Inflammatory macrophage treated with lipopolysaccharide for 4 hours (primary cell): ENCODE results near the gene PLXDC1.
A peak's percentile ranks its signal among the peaks of the same experiment; 100 is the strongest.
"Not testable (repeated sequence)": the region's sequence is repeated elsewhere in the genome, so short reads cannot be mapped to it uniquely, and the experiment has no call there.

Experiments
- DNase-seq: peaks from one replicate; pipeline ENCODE4 v3.0.0-alpha.2; 2020

The PLXDC1 gene

DNA sequence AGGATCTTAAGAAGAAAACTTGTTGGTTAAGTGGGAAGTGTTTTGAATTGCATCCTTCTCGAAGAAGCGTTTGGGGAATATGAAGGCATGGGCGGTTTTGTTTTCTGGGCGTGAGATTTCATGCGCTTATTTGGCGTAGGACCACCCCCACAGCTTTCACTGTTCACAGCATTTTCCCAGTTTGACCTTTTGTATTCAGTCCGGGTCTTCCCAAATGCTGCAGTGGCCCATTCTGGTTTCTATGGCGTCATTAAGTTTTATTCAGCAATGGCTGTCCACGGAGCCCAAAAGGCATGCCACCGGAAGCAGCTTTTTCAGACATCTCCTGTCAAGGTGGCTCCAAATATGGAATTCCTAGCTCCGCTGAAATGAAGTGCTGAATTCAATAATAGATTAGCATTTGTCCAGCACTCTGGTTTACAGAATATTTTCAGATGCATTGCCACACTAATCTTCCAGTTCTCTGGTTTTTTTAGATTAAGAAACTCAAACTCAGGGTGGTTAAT is 93.7 kb downstream of the PLXDC1 start:
- no peak for DNase-seq

DNA sequence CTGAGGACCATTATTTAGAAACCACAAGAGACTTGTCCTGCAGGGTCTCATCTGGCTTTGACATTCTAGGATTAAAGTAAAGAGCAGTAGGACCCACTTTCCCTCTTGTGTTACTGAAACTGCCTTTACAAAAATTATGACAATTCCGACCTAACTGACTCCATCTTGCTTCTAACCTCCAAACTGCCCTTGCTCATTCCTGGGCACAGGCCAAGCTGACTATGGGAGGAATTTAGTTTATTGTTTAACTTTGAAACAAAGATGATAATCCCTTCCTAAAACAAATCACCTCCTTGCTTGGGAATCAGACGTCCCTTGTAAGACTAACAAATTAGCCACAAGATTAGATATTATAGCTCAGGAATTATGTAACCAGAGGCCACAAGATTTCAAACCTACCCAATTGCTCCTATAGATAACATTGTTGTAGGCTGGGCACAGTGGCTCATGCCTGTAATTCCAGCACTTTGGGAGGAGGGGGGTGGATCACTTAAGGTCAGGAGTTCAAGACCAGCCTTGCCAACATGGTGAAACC is 97.3 kb downstream of the PLXDC1 start:
- no peak for DNase-seq

DNA sequence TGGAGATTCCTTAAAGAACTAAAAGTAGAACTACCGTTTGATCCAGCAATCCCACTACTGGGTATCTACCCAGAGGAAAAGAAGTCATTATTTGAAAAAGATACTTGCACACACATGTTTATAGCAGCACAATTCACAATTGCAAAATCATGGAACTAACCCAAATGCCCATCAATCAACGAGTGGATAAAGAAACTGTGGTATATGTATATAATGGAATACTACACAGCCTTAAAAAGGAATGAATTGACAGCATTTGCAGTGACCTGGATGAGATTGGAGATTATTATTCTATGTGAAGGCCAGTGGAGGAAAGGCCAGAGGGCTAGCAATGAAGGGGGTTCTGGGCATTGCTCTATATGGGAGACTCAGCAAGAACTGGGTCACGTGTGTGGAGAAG is 99.0 kb downstream of the PLXDC1 start:
- DNase-seq = not testable (repeated sequence)

DNA sequence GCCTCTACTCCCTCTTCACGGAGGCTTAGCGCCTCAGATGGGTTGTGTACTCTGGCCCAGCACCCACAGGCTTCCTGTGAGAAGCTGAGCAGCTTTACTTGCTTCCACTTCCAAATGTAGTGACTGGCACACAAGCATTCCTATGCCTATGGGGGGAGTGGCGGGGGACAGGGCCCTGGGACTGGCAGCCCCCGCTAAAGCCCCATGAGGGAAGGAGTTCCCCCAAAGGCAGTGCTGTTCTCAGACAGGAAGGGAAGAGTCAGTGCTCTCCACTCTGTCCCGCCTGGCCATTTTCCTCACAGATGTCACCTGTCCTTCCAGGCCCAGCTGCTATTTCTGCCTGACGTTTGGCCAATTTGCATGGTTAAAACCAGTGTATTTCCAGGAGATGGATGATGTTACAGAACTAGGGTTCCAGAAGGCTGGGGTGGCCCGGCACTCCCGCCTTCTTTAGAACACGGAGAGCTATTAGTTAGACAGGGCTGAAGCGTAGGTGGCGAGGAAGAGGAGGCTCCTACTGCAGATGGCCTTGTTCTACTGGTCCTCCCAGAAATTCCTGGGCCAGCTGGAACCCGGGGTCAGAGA is 100.3 kb downstream of the PLXDC1 start:
- no peak for DNase-seq

DNA sequence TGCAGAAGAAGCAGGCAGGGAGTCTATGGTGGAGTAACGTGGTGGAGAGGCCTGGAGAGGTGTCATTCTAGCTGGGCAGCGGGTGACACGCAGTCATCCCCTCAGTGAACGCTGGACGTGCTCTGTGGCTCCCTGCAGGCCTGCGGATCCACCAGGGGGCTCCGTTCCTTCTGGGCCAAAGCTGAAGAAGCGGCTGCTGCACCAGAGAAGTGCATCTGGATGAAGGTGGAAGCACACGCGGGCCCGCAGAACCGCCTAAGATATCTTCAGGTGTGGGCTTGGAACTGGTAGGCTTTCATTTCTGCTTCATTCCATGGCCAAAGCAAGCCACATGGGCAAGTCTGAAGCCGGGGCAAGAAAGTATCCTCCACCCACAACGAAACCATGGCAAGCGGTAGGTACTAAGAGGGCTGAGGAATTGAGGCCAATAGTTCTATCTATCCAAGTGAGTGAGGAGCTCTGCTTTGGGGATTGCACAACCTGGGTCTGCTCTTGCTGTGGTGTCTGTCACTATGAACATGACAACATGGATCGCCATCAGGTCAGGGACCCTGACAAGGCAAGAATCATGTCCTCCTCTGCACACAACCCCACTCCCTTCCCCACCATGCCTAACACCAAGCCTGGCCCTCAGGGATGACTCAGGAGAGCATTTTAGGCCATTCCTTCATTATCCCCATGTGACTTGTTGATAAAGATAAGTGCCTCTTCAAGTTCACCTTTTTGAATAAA is 105.3 kb downstream of the PLXDC1 start:
- DNase-seq = no peak

DNA sequence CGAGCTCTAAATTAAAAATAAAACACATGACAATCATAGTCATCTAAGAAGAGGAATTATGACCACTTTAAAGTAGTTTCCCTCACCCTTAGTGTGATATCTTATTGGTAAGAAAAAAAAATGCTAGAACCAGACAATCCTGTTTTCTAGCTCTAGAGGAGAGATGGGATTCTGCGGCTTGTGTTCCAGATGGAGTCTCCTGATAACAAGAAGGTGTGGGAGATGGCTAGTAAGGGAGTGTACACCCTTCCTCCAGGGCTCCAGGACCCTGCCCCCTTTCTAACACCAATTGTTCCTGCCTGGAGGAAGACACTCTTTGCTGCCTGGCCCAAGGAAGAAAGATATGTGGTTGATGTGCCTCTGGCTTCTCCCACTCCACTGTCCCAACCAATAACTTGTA is 115.4 kb downstream of the PLXDC1 start:
- DNase-seq = no peak

DNA sequence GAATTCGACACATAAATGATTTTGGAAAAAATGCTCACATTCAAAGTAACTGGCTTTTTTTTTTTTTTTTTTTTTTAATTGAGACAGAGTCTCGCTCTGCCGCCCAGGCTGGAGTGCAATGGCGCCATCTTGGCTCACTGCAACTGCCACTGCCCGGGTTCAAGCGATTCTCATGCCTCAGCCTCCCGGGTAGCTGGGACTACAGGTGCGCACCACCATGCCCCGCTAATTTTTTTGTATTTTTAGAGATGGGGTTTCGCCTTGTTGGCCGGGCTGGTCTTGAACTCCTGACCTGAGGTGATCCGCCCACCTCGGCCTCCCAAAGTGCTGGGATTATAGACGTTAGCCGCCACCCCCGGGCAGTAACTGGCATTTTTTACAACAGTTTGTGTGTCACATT is 115.9 kb downstream of the PLXDC1 start:
- not testable (repeated sequence) for DNase-seq

DNA sequence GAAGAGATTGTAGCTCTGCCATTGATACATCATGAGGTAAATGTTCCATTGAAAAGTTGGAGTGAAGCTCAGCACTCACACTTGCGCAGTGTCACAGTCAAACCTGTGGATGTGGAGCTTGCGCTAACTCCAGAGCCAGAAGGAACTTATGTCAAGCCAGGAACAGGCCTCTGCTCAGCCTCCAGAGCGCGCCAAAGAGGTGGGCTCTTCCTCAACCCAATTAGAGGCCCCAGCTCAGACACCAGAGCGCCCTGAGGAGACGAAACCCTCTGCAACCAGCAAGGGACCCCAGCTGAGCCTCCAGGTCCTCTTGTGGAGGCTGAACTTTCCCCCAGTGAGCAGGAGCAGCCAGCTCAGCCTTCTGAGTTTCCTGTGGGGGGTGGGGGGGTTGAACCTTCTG is 122.7 kb downstream of the PLXDC1 start:
- DNase-seq = no peak

DNA sequence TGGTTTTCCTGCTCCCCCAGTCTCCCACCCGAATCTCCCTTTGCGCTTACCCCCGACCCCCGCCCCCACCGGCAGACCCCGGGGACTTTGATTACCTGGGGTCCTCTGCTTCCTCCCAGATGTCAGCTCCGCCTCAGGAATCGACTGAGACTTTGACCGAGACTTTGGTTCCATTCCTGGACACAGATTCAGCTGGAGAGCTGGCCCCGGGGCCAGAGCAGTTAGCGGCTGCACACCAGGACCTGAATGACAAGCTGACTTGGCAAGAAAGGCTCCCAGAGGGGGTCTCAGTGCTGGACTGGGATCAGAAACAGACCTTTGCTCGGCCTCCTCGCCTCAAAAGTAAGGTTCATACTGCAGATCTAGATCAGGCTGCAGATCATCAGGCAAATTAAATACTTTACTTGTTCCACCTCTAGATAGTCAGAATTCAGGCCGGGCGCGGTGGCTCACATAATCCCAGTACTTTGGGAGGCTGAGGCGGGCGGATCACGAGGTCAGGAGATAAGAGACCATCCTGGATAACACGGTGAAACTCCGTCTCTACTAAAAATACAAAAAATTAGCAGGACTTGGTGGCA is 123.9 kb downstream of the PLXDC1 start:
- no peak for DNase-seq

DNA sequence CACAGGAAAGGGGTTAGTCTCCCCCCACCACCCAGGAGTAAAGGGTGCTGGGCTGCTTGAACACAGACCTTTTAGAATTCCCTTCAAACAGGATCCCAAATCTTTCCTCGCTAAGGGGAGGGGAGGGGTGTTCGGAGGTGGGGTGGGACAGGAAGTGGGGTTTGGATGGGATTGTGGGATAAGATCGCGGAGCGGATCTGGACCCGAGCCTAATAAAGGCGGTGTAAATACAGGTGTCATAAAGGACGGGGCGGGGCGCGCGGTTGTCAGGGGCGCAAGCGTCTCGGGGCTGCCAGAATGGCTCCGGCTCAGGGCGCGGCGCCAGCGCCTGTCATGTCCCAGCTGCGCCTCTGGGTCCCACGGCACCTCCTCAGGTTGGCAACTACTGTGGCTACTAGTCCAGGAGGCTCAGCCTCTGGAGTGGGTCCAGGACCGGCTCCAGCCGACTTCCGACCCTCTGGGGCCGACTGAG is 124.4 kb downstream of the PLXDC1 start:
- no peak for DNase-seq

DNA sequence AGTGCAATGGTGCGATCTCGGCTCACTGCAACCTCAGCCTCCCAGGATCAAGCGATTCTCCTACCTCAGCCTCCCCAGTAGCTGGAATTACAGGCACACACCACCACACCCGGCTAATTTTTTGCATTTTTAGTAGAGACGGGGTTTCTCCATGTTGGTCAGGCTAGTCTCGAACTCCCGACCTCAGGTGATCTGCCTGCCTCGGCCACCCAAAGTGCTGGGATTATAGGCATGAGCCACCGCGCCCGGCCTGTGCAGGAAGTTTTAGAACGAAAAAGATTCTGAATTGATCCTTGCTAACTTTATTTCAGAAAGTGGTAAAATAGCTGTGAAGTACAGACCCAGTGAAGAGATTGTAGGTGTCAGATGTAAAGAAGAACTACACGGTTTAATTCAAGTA is 125.1 kb downstream of the PLXDC1 start:
- not testable (repeated sequence) for DNase-seq

DNA sequence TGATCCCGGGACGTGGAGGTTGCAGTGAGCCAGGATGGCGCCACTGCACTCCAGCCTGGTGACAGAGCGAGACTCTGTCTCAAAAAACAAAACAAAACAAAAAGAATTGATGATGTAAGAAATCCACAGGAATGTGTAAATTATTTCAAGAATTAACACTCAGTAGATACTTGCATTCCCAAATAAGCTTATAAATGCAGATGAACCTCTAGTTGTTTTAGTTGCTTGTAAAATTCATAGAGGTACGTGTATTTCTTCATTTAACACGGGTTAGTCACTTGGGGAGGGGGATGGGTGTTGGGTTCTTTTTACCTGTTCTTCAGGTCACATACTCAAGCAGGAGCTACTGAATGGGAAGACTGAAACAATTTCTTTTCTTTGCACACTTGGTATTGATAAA is 128.5 kb downstream of the PLXDC1 start:
- DNase-seq = no peak

DNA sequence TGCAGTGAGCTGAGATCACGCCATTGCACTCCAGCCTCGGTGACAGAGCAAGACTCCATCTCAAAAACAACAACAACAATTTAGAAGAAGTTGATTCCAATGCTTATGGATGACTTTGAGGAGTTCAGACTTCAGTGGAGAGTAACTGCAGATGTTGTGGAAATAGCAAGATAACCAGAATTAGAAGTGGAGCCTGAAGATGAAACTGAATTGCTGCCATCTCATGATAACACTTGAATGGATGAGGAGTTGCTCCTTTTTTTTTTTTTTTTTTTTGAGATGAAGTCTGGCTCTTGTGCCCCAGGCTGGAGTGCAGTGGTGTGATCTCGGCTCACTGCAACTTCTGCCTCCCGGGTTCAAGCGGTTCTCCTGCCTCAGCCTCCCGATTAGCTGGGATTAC is 131.4 kb downstream of the PLXDC1 start:
- not testable (repeated sequence) for DNase-seq

DNA sequence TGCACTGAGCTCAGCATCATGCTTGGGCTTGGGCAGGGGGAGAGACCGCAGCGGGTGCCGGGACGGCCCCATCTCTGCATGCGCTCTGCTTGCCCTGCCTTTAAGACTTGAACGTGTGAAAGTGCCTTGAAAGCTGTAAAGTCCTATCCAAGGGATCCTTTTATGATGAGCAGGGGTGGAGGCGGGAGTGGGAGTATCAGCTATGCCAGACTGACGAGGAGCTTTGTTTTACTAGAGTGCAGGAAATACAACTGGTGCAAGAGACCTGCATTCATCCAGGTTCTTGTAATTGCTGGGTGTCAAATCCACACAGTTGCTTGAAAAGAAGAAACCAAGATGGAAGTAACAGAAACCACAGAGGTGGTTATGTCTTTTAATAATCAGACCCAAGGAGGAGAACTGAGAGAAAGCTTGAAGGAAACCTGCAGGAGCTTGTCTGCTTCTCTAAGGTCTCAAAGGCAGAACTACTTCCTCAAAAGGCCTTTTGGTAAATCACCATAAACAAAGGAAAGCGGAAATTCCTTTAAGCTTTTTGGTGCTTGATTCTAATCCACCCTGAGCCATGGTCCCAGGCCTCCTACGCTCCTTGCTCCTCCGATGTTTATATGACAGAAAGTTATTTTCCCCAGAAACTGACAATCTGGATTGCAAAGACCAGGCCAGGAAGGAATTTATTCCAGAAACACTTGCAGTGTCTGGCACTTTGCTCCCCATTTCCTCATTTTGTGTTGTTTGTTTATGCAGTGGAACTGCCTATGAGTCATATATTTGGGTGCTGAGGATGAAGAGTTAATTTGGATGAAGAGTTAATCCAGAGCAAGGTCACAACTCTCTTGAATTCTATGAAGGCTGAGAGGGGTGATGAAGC is 132.9 kb downstream of the PLXDC1 start:
- peak; percentile 71 for DNase-seq

DNA sequence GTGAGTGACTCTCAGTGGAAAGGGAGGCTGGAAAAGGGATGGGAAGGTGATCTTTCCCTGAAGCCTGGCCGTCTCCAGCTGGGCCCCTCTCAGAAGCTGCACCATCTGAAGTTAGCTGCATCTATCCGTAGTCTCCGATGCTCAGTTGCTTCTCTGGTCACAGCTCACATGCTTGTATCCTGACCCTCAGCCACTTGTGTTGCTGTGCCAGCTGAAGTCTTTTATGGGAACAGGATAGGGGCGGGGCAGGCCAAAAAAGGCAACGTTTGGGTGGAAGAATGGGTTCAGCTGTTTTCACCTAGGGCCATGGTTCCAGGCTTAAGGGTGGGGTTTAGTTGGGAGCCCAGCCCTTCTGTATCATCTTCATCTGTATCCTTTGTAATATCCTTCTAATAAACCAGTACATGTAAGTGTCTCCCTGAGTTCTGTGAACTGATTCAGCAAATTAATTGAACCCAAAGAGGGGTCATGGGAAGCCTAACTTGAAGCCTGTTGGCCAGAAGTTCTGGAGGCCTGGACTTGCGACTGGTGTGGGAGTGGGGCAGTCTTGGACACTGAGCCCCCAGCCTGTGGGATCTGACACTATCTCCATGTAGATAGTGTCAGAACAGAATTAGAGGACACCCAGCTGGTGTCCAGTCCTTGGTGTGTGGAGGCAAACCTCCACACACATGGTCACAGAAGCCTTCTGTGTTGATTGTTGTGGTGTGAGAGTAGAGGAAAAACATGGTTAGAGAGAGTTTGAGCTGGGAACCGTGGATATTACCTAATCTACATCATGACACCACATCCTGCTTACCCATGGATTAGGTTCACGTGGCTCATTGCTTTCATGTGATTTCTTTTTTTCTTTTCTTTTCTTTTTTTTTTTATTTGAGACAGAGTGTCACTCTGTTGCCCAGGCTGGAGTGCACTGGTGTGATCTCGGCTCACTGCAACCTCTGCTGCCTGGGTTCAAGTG is 135.0 kb downstream of the PLXDC1 start:
- DNase-seq = peak; percentile 76

DNA sequence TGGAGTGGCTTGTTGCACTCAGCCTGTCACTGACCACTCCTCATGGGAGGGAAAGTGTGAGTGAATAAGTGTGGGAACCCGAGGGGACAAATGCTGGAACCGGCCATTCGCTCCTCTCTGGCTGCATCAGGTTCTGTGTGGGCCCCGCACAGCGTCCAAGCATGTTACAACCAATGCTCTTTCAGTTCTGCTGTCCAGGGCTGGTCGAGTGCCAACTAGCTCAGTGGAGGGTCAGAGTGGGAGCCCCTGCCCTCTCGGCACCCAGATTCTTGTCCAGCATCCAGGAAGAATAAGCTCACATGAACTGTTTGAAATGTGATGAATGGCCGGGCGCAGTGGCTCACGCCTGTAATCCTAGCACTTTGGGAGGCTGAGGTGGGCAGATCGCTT is 135.9 kb downstream of the PLXDC1 start:
- no peak for DNase-seq

DNA sequence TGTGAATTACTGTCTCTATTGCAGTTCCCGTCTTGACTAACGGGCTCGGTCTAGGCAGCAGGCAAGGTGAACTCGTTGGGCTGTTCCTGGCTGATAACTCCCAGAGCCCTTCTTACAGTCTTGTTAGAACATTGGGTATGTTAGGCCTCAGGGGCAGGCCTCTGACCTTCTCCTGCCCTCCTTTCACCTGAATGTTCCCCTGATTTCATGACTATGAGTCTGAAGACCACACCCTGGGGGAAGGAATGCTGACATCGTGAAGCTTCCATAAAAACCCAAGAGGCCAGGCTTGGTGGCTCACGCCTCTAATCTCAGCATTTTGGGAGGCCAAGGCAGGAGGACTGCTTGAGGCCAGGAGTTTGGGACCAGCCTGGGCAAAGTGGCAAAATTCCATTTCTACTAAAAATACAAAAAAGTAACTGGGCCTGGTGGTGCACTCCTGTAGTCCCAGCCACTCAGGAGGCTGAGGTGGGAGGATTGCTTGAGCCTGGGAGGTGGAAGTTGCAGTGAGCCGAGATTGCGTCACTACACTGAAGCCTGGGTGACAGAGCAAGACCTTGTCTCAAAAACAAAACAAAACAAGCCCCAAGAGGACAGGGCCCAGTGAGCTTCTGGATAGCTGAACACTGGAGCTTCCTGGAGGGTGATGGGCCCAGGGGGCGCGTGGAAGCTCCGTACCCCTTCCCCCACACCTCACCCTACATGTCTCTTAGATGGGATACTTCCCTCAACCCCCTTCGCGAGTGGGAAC is 136.5 kb downstream of the PLXDC1 start:
- DNase-seq = peak; percentile 77

DNA sequence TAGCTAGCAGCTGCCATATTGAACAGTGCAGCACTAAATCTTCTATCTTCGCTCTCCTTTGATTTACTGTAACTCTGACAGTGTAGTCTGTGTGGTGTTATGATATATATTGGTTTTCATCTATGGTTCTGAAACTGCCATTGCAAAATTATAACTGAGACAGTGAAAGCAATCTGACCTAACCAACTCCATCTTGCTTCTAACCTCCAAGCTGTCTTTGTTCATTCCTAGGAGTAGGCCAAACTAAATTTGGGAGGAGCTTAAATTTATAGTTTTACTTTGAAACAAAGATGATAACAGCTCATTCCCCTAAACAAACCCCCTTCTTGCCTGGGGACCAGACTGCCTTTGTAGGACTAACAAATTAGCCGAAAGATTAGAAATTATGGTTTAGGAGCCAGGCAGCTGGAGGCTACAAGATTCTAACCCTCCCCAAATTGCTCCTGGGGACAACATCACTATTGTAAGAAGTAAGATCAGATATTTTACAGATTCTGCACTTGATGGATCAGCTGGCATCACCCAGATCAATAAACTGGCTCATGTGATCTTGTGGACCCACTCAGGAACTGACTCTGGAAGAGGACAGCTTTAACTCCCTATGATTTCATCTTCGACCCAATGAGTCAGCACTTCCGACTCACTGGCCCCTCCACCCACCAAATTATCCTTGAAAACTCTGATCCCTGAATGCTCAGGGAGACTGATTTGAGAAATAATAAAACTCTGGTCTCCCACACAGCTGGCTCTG is 137.2 kb downstream of the PLXDC1 start:
- peak; percentile 49 for DNase-seq
